ENCODE results near the gene CEP95. TPM values are rescaled to one million over a fixed set of nuclear protein-coding genes. Genes with fewer than 3 reads are reported as not detected.

Gene CEP95

GRCh38 chr17:64579917-64580316 is 73.1 kb downstream of the CEP95 start:
- Histone ChIP-seq H3K18ac (ENCODE audit: low read length) (no peak overlapping the region), H2BK15ac (replicated peaks; ENCODE audit: low read depth) (no peak overlapping the region), H3K79me1 (ENCODE audit: low read length) (no peaks in the 10 kb centered on the region), H3K36me3 (ENCODE audit: control insufficient read depth, insufficient read depth, low read length) (peaks cover 2% of the 10 kb centered on the region), H3K4ac (ENCODE audit: low read depth, low read length) (no peak overlapping the region), H3K4me1 (ENCODE audit: control insufficient read depth, low read depth, low read length) (no peaks in the 10 kb centered on the region), H3K23ac (ENCODE audit: low read length) (no peak overlapping the region), H3K79me2 (ENCODE audit: control insufficient read depth, insufficient read depth, low read length) (no peaks in the 10 kb centered on the region), H3K4me2 (ENCODE audit: low read length) (no peak overlapping the region), H3K27ac (ENCODE audit: low read depth, low read length) (no peak overlapping the region), H2AK5ac (ENCODE audit: low read length) (no peak overlapping the region), H2BK5ac (ENCODE audit: low read length) (no peak overlapping the region), H4K5ac (ENCODE audit: low read length) (no peak overlapping the region), H3K9ac (ENCODE audit: low read length) (no peak overlapping the region), H3K27me3 (ENCODE audit: insufficient read depth, low read length, poor library complexity) (no peaks in the 10 kb centered on the region), H3K56ac (ENCODE audit: low read length) (no peak overlapping the region), H4K8ac (ENCODE audit: low read depth, low read length) (no peak overlapping the region), H3K4me3 (ENCODE audit: low read length) (no peak overlapping the region), H2BK120ac (ENCODE audit: low read depth, low read length) (no peak overlapping the region)
- no CpG with 5 or more reads among the region's 1 CpG for WGBS (ENCODE audit: extremely low coverage, insufficient coverage, low lambda C conversion rate)
- DNase-seq: no peak

- no peak overlapping the region for H4K5ac ChIP-seq (ENCODE audit: low read length)
- no peak overlapping the region for H2BK5ac ChIP-seq (ENCODE audit: low read length)
- H2AK5ac ChIP-seq (ENCODE audit: low read length): no peak overlapping the region
- no peak overlapping the region for H4K8ac ChIP-seq (ENCODE audit: low read depth, low read length)
- no peak overlapping the region for H3K23ac ChIP-seq (ENCODE audit: low read length)
- H3K79me1 ChIP-seq (ENCODE audit: low read length): no peaks in the 10 kb centered on the region
- H2BK120ac ChIP-seq (ENCODE audit: low read depth, low read length): no peak overlapping the region
- H3K36me3 ChIP-seq (ENCODE audit: control insufficient read depth, insufficient read depth, low read length): peaks cover 2% of the 10 kb centered on the region
- no peaks in the 10 kb centered on the region for H3K27me3 ChIP-seq (ENCODE audit: insufficient read depth, low read length, poor library complexity)
- no peak overlapping the region for H3K4me3 ChIP-seq (ENCODE audit: low read length)
- no peak overlapping the region for H3K18ac ChIP-seq (ENCODE audit: low read length)
- no peak overlapping the region for H3K9ac ChIP-seq (ENCODE audit: low read length)
- no peak overlapping the region for H3K4ac ChIP-seq (ENCODE audit: low read depth, low read length)
- no CpG with 5 or more reads among the region's 7 CpGs for WGBS (ENCODE audit: extremely low coverage, insufficient coverage, low lambda C conversion rate)
- no peaks in the 10 kb centered on the region for H3K4me1 ChIP-seq (ENCODE audit: control insufficient read depth, low read depth, low read length)
- no peak overlapping the region for H3K27ac ChIP-seq (ENCODE audit: low read depth, low read length)
- H3K56ac ChIP-seq (ENCODE audit: low read length): no peak overlapping the region
- no peak overlapping the region for H2BK15ac ChIP-seq (replicated peaks; ENCODE audit: low read depth)
- no peaks in the 10 kb centered on the region for H3K79me2 ChIP-seq (ENCODE audit: control insufficient read depth, insufficient read depth, low read length)
- no peak overlapping the region for H3K4me2 ChIP-seq (ENCODE audit: low read length)
- no peak for DNase-seq
Observed at GRCh38 chr17:64580384-64581315, 73.9 kb downstream of the CEP95 start.

- H3K56ac ChIP-seq (ENCODE audit: low read length): no peak overlapping the region
- H3K18ac ChIP-seq (ENCODE audit: low read length): no peak overlapping the region
- H4K8ac ChIP-seq (ENCODE audit: low read depth, low read length): no peak overlapping the region
- H2AK5ac ChIP-seq (ENCODE audit: low read length): no peak overlapping the region
- H3K4me3 ChIP-seq (ENCODE audit: low read length): no peak overlapping the region
- H3K4me2 ChIP-seq (ENCODE audit: low read length): no peak overlapping the region
- H3K27me3 ChIP-seq (ENCODE audit: insufficient read depth, low read length, poor library complexity): no peaks in the 10 kb centered on the region
- peaks cover 2% of the 10 kb centered on the region for H3K36me3 ChIP-seq (ENCODE audit: control insufficient read depth, insufficient read depth, low read length)
- no peak overlapping the region for H2BK120ac ChIP-seq (ENCODE audit: low read depth, low read length)
- H4K5ac ChIP-seq (ENCODE audit: low read length): no peak overlapping the region
- H3K4ac ChIP-seq (ENCODE audit: low read depth, low read length): no peak overlapping the region
- no peaks in the 10 kb centered on the region for H3K4me1 ChIP-seq (ENCODE audit: control insufficient read depth, low read depth, low read length)
- WGBS (ENCODE audit: extremely low coverage, insufficient coverage, low lambda C conversion rate): no CpG with 5 or more reads among the region's 3 CpGs
- no peaks in the 10 kb centered on the region for H3K79me2 ChIP-seq (ENCODE audit: control insufficient read depth, insufficient read depth, low read length)
- no peak overlapping the region for H3K27ac ChIP-seq (ENCODE audit: low read depth, low read length)
- no peak overlapping the region for H2BK15ac ChIP-seq (replicated peaks; ENCODE audit: low read depth)
- DNase-seq: no peak
- H3K79me1 ChIP-seq (ENCODE audit: low read length): no peaks in the 10 kb centered on the region
- no peak overlapping the region for H3K23ac ChIP-seq (ENCODE audit: low read length)
- no peak overlapping the region for H3K9ac ChIP-seq (ENCODE audit: low read length)
- H2BK5ac ChIP-seq (ENCODE audit: low read length): no peak overlapping the region
Observed at GRCh38 chr17:64583038-64583437, 76.3 kb downstream of the CEP95 start.

DNA sequence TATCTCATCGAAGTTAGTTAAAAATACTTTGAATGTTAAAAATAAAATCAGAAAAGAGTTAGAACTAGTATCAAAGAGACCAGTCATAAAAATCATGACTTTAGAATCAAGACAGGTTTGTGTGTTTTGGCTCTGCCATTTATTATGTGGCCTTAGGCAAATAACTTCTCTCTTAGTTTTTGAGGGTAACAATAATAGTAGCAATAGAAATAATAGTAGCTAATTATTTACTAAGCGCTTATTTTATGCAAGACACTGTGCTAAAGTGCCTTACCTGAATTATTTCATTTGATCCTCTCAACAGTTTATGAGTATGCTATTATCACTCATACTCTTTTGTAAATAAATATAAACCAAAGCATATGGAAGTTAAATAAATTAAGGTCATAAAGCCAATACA is 78.4 kb downstream of the CEP95 start:
- Histone ChIP-seq H3K23ac (ENCODE audit: low read length) (no peak overlapping the region), H3K79me2 (ENCODE audit: control insufficient read depth, insufficient read depth, low read length) (no peaks in the 10 kb centered on the region), H3K4me3 (ENCODE audit: low read length) (no peak overlapping the region), H3K56ac (ENCODE audit: low read length) (no peak overlapping the region), H3K9ac (ENCODE audit: low read length) (no peak overlapping the region), H3K18ac (ENCODE audit: low read length) (no peak overlapping the region), H3K4me2 (ENCODE audit: low read length) (no peak overlapping the region), H4K8ac (ENCODE audit: low read depth, low read length) (no peak overlapping the region), H2BK120ac (ENCODE audit: low read depth, low read length) (no peak overlapping the region), H2BK15ac (replicated peaks; ENCODE audit: low read depth) (no peak overlapping the region), H3K27ac (ENCODE audit: low read depth, low read length) (no peak overlapping the region), H3K79me1 (ENCODE audit: low read length) (no peaks in the 10 kb centered on the region), H2BK5ac (ENCODE audit: low read length) (no peak overlapping the region), H2AK5ac (ENCODE audit: low read length) (no peak overlapping the region), H4K5ac (ENCODE audit: low read length) (no peak overlapping the region), H3K27me3 (ENCODE audit: insufficient read depth, low read length, poor library complexity) (no peaks in the 10 kb centered on the region), H3K4me1 (ENCODE audit: control insufficient read depth, low read depth, low read length) (no peaks in the 10 kb centered on the region), H3K36me3 (ENCODE audit: control insufficient read depth, insufficient read depth, low read length) (peaks cover 2% of the 10 kb centered on the region), H3K4ac (ENCODE audit: low read depth, low read length) (no peak overlapping the region)
- DNase-seq: no peak
- no CpG with 5 or more reads among the region's 2 CpGs for whole genome bisulfite sequencing (ENCODE audit: extremely low coverage, insufficient coverage, low lambda C conversion rate)

Small RNA genes within 50 kb of the gene (small RNA-seq; reads per million reads assigned to genes)
- gene AC009994.1 (ENCODE audit: insufficient read depth) (not detected), gene ATP5MFP4 (ENCODE audit: insufficient read depth) (not detected)

All from mesendoderm (in vitro differentiated cells).